HG03095 (cell line): ENCODE measurements around the gene TAF1A.

ENCODE experiments used
- ATAC-seq: cut with Tn5 transposase; IDR thresholded peaks from one replicate; pipeline ENCODE4 v1.9.1; 2021; ENCODE audit warnings: moderate library complexity; ENCODE audit not compliant: unreplicated experiment

TAF1A gene

DNA sequence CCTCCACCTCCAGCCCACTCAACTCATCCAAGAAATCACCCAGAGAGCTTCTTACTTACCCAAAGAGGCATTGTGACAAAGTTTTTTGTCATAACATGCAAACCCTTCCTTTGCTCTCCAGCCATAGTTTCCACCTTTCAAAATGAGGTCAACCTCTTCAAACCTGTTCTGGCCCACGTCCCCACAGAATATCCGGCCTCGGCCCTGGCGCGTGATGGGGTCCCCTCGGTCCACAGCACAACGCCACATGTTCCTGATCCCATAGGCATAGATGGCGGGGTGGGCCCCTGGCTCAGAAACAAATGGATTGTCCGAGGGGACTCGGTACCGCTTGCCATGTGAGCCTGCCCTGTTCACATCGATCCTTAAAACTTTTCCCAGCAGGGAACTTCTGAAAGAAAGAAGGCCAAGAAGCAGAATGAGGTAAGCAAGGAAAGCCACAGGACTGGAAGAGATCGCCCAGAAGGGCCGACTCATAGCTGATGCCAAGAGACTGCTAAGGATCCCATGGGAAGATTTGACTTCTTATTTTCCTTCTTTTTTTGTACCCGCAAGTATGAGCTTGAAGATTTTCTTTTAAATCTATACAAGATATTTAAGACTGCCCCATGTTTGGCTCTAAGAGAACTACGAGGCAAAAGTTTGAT lies 49.7 kb downstream of the TAF1A start:
- ATAC-seq: no peak

DNA sequence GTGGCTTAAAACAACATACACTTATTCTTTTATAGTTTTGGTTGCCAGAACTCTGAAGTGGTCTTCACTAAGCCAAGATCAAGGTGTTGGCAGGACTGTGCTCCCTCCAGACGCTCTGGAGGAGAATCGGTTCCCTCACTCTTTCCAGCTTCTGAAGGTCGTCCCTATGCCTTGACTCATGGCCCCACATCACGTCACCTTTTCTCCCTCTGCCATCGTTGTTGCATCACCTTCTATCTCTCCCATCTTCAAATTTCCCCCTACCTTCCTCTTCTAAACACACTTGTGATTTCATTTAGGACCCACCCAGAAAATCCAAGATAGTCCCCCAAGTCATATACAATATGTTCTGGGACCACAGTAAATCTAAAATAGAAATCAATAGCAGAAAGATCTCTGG lies 54.3 kb downstream of the TAF1A start:
- ATAC-seq: no peak

DNA sequence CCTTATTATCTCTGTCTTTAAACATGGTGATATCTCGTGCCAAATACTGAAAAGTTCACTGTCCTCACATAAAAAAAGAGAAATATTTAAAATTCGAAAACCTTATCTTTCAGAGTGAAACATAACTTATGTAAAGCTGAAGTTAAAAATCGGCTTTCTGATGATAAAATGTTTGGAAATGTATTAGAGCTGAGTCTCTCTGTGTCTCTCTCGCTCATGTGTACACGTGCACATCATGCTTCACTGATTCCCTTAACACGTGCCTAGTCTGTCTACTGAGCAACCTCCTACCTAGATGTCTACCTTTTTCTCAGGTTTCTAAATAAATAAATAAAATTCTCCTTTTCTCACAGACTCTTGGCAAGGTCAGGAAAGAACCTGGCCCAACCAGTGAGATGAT lies 58.9 kb downstream of the TAF1A start:
- ATAC-seq: no peak

DNA sequence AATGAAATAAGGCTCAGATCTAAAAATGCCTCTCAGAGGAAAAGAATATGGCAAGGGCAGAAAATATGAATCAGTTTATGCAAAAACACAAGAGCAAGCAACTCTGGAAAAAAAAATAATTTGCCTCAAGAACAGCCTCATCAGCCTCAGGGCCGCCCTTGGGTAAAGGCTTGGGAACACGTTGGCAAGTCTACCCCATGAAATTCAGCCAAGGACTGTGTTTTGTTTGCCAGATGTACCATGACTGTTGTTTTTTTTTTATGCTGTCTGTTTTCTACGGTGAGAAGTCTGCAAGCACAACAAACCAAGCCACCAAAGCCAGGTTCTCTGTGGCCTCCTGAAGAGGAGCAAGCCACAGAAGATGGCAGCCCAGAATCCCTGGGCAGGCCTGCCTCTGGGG lies 59.8 kb downstream of the TAF1A start:
- no peak for ATAC-seq

DNA sequence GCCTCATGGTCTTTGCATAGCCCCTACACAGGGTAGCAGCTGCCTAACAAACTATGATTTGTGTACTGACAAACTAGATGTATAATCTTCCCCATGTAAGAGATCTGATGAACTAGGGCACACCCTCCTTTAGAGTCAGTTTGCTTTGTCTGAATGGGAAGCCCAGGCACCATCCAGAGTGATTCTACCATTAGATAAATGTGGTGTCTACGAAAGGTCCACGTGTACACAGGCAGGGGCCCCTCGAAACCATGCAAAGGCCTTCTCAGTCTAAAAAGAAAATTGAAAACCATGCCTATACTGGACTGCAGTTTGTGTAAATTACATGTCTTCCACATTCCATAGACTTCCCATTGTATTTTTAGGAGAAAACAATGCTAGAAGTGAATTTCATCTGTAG lies 60.6 kb downstream of the TAF1A start:
- ATAC-seq: no peak

DNA sequence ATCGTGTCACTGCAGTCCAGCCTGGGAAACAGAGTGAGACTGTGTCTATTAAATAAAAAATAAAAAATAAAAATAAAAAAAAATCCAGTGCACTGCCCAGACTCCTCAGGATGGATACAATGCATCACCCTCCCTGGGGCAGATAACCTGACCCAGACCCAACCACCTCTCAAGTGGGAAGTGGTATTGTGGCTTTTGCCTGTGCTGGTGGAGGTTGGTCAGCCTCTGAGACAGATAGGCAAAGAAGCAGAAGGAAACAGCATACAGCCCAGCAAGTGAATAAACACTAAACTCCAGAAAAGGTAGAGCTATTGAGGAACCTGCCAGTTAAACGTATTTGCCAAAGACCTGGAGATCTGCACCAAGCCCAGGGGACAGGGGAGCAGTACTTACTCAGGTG lies 63.8 kb downstream of the TAF1A start:
- ATAC-seq: no peak

DNA sequence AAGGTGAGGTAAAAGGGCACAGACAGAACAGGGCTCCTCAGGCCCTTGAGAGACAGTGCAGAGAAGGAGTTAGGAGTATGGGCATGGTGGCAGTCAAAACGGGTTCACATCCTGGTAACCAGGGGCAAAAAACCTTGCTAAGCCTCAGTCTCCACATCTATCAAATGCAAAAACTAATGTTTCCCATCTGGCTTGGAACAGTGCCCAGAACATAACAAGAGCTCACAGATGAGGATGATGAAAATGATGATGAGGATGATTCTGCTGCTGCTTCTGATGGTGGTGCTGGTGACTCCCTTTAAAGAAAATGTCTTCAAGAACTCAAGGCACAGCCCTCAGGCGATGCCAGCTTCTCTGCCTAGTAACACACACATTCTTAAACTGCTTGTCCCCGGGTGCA lies 65.9 kb downstream of the TAF1A start:
- no peak for ATAC-seq

DNA sequence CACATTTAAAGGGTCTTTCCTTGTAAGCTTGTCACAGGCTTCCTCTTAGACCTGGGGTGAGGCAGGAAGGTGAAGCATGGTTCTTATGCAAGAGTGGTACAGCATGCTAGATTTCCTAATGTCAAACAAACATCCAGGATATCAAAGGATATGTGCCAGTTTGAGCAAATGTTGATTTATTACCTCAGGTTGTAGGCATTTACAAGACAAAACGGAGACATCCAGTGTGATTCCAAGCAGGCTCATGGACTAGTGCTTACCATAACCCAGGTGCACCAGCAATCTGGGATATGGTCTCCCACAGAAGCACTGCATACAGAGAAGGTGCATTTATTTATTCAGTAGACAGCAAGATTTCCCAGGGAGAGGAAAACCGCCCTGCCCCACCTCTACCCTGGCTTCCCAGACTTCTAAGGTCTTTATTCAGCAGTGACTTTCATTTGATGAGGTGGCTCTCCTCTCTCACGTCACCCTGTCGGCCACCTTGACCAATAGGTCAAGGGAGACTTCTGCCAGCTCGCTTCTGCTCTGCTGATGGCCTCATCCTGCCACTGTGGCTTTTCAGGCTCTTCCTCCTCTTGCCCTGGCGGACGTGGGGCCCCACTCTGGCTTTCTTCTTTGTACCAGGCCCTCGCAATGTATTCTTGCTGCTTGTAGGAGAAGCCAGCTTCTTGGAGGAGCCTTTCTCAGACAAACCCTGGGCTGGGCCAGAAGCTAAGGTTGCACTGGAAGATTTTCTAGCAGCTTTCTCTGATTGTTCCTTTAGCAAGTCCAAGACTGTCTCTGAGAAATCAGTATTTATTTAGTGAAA lies 67.4 kb downstream of the TAF1A start:
- no peak for ATAC-seq

DNA sequence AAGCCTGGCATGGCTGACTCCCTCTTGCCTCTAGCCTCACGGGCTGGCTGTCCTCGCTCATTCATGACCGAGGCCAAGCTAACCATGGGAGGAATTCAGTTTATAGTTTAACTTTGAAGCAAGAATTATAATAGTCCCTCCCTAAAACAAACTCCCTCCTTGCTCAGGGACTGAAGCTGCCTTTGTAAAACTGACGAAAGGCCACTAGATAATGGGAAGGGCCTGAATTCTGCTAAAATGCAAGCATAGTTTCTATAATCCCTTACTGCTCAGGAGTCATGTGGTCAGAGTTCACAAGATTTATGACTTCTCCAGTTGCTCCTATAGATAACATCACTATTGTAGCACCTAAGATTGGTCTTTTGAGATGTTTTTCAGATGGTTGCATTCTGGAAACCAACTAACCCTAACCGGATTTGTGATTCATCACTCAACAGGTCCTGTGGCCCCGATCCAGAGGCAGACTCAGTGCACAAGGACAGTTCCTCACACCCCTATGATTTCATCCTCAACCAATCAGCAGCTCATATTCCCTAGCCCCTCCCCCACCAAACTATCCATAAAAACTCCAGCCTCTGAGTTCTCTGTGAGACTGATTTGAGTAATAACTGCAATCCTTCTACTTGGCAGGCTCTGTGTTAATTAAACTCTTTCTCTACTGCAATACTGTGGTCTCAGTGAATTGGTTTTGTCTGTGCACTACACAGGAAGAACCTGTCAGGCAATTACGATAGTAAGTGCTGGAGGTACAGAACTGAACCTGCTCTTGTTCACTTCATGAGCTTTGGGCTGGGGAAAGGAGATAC lies 68.2 kb downstream of the TAF1A start:
- no peak for ATAC-seq
